SK-N-SH (cell line): Measurements from ENCODE around the gene SPRY4. TPM values are rescaled to one million over a fixed set of nuclear protein-coding genes. Genes with fewer than 3 reads are reported as not detected.

Experiments
- CTCF ChIA-PET: fragments of 300-600, 350-600 bp; formaldehyde crosslinking; extraction: SDS; loops from one replicate; lab custom pipeline; 2021; lab: Yijun Ruan, JAX
- POLR2A ChIA-PET: fragments of 350-600 bp; sonication (Branson Sonifier 250); formaldehyde crosslinking; extraction: SDS; loops from one replicate; lab custom pipeline; 2020; ENCODE audit warnings: antibody characterized with exemption, inconsistent platforms; lab: Yijun Ruan, JAX
- DNase-seq: peaks from one replicate; pipeline ENCODE4 v3.0.0; 2012
- H2AFZ ChIP-seq: fragments of 200-600 bp; sonication (generic); 2 replicates; pipeline ENCODE4 v1.8.1; 2016; ENCODE audit warnings: antibody characterized with exemption, mild to moderate bottlenecking, low read depth
- H3F3A ChIP-seq: fragments of 200-600 bp; sonication (generic); replicated peaks from 2 replicates; pipeline ENCODE3; 2016; ENCODE audit warnings: antibody characterized with exemption, mild to moderate bottlenecking; ENCODE audit not compliant: insufficient read depth
- H3K27ac ChIP-seq, 2 experiments: fragments of 200-500 bp in 1 of 2; fragments of 200-600 bp in 1 of 2; sonication (Bioruptor generic) in 1 of 2; sonication (generic), shearing (Covaris generic) in 1 of 2; 2 replicates each; pipeline versions ENCODE4 v1.5.1 to v1.6.1; 2014 to 2016; ENCODE audit warnings: low read depth in 2 of 2, inconsistent platforms in 1 of 2, low read length in 1 of 2, mild to moderate bottlenecking in 1 of 2, mixed read lengths in 1 of 2
- H3K27me3 ChIP-seq: fragments of 200-600 bp; sonication (generic), shearing (Covaris generic); 2 replicates; pipeline ENCODE4 v1.6.1; 2016; ENCODE audit warnings: mixed run types; ENCODE audit not compliant: insufficient read depth
- H3K36me3 ChIP-seq, 2 experiments: fragments of 200-500 bp in 1 of 2; fragments of 200-600 bp in 1 of 2; sonication (Bioruptor generic) in 1 of 2; sonication (generic) in 1 of 2; replicated peaks in 1 of 2; 2 replicates each; pipeline versions ENCODE3 to v1.5.1; 2014 to 2016; ENCODE audit warnings: low read length in 1 of 2, mild to moderate bottlenecking in 1 of 2; ENCODE audit not compliant: insufficient read depth in 2 of 2, control insufficient read depth in 1 of 2
- H3K4me1 ChIP-seq, 2 experiments: fragments of 200-500 bp in 1 of 2; fragments of 200-600 bp in 1 of 2; sonication (Bioruptor generic) in 1 of 2; sonication (generic), shearing (Covaris generic) in 1 of 2; 2 replicates each; pipeline versions ENCODE4 v1.5.1 to v1.6.1; 2014 to 2016; ENCODE audit warnings: low read depth in 1 of 2, low read length in 1 of 2, mixed run types in 1 of 2; ENCODE audit not compliant: insufficient read depth in 2 of 2, control insufficient read depth in 1 of 2
- H3K4me2 ChIP-seq: fragments of 200-600 bp; sonication (generic), shearing (Covaris generic); 2 replicates; pipeline ENCODE4 v1.6.1; 2017; ENCODE audit warnings: mixed run types
- H3K4me3 ChIP-seq, 2 experiments: fragments of 200-500 bp in 1 of 2; fragments of 200-600 bp in 1 of 2; sonication (Bioruptor generic) in 1 of 2; sonication (generic), shearing (Covaris generic) in 1 of 2; 2 replicates each; pipeline versions ENCODE4 v1.5.1 to v1.8.1; 2014 to 2016; ENCODE audit warnings: low read depth in 2 of 2, inconsistent platforms in 1 of 2, low read length in 1 of 2, mild to moderate bottlenecking in 1 of 2, mixed read lengths in 1 of 2, moderate library complexity in 1 of 2
- H3K79me2 ChIP-seq: fragments of 200-600 bp; sonication (generic); 2 replicates; pipeline ENCODE4 v1.8.1; 2017; ENCODE audit warnings: mild to moderate bottlenecking; ENCODE audit not compliant: insufficient read depth
- H3K9ac ChIP-seq: fragments of 200-600 bp; sonication (generic); 2 replicates; pipeline ENCODE4 v1.6.1; 2017; ENCODE audit warnings: mixed run types
- H3K9me2 ChIP-seq: fragments of 200-600 bp; sonication (generic); 2 replicates; pipeline ENCODE4 v1.6.1; 2017; ENCODE audit warnings: mixed run types
- H3K9me3 ChIP-seq: fragments of 200-600 bp; sonication (generic); 2 replicates; pipeline ENCODE4 v1.6.1; 2017; ENCODE audit warnings: mixed run types, mild to moderate bottlenecking, moderate library complexity
- H4K20me1 ChIP-seq: fragments of 200-600 bp; sonication (generic); 2 replicates; pipeline ENCODE4 v1.6.1; 2017; ENCODE audit warnings: mild to moderate bottlenecking, mixed run types; ENCODE audit not compliant: insufficient read depth
- CTCF ChIP-seq: fragments of 200-600 bp; sonication (generic); IDR thresholded peaks from 2 replicates; pipeline ENCODE4 v1.6.1; 2017; ENCODE audit warnings: antibody characterized with exemption, mild to moderate bottlenecking, moderate library complexity
- EP300 ChIP-seq, 2 experiments: IDR thresholded peaks; 2 replicates each; pipeline versions ENCODE4 v1.4.0 to v1.6.1; 2012; ENCODE audit warnings: borderline replicate concordance in 1 of 2, low read depth in 1 of 2, low read length in 1 of 2
- EZH2phosphoT487 ChIP-seq: fragments of 200-600 bp; sonication (generic); IDR thresholded peaks from 2 replicates; pipeline ENCODE4 v1.6.1; 2017; ENCODE audit warnings: low read depth, mixed run types, mild to moderate bottlenecking, antibody characterized with exemption, moderate library complexity, borderline replicate concordance
- FOXM1 ChIP-seq: IDR thresholded peaks from 2 replicates; pipeline ENCODE4 v1.4.0; 2012; ENCODE audit warnings: low read depth, mild to moderate bottlenecking
- IRF3 ChIP-seq: fragments of 150-350 bp; IDR thresholded peaks from 2 replicates; pipeline ENCODE4 v1.6.1; 2016; ENCODE audit warnings: mild to moderate bottlenecking, low read depth, low read length
- MAX ChIP-seq: IDR thresholded peaks from 2 replicates; pipeline ENCODE4 v1.4.0; 2012; ENCODE audit warnings: low read depth
- MXI1 ChIP-seq: IDR thresholded peaks from 2 replicates; pipeline ENCODE4 v1.6.1; 2012; ENCODE audit warnings: mild to moderate bottlenecking, low read depth, low read length, improper control_type of control experiment
- NFIC ChIP-seq: IDR thresholded peaks from 2 replicates; pipeline ENCODE4 v1.4.0; 2012; ENCODE audit warnings: borderline replicate concordance
- NRF1 ChIP-seq: IDR thresholded peaks from 2 replicates; pipeline ENCODE4 v1.6.1; 2012; ENCODE audit warnings: low read depth, mild to moderate bottlenecking, low read length
- PBX3 ChIP-seq: IDR thresholded peaks from 2 replicates; pipeline ENCODE4; 2012
- POLR2AphosphoS5 ChIP-seq: IDR thresholded peaks from 2 replicates; pipeline ENCODE4 v1.6.1; 2012; ENCODE audit warnings: low read depth, low read length
- RAD21 ChIP-seq: IDR thresholded peaks from 2 replicates; pipeline ENCODE4 v1.6.1; 2012; ENCODE audit warnings: mild to moderate bottlenecking, low read length
- RXRA ChIP-seq: IDR thresholded peaks from 2 replicates; pipeline ENCODE4 v1.4.0; 2012; ENCODE audit warnings: low read depth, mild to moderate bottlenecking, borderline replicate concordance
- SIN3A ChIP-seq: IDR thresholded peaks from 2 replicates; pipeline ENCODE4 v1.6.1; 2012; ENCODE audit warnings: low read depth, mild to moderate bottlenecking, low read length, moderate library complexity, borderline replicate concordance
- TEAD4 ChIP-seq: IDR thresholded peaks from 2 replicates; pipeline ENCODE4 v1.4.0; 2012; ENCODE audit warnings: mild to moderate bottlenecking, borderline replicate concordance; ENCODE audit not compliant: insufficient read depth
- USF2 ChIP-seq: fragments of 150-350 bp; IDR thresholded peaks from 2 replicates; pipeline ENCODE4 v1.6.1; 2017; ENCODE audit warnings: antibody characterized with exemption, low read length, low read depth, borderline replicate concordance
- YY1 ChIP-seq: IDR thresholded peaks from 2 replicates; pipeline ENCODE4 v1.4.0; 2012; ENCODE audit warnings: low read depth, mild to moderate bottlenecking
- ZBTB33 ChIP-seq: IDR thresholded peaks from 2 replicates; pipeline ENCODE4 v1.4.0; 2012; ENCODE audit warnings: low read depth, borderline replicate concordance
- WGBS: methylation state at CpG from one replicate; pipeline ENCODE4 v1.1.6; 2017; ENCODE audit warnings: low lambda C conversion rate; 5-methylcytosine and 5-hydroxymethylcytosine counted together
- polyA plus RNA-seq, 3 experiments: library from polyadenylated mRNA; depleted of rRNA; stranded (reverse); fragments of >200 nt; gene quantifications; 2 replicates each; pipeline ENCODE4 v1.2.3, GENCODE V29; 2012

The SPRY4 gene
- polyA plus RNA-seq, 1 of the 3 experiments (the other 2 are of a cell fraction) = 18.0 TPM

- TF ChIP-seq ZBTB33 (no peak), RAD21 (no peak), FOXM1 (no peak), EP300 (IDR thresholded peaks at IDR 0.05; ENCODE audit: borderline replicate concordance in 1 of 2, low read depth in 1 of 2, low read length in 1 of 2) (no peak), POLR2AphosphoS5 (no peak)
Observed at GRCh38 chr5:142320430-142320738, 4.4 kb downstream of the SPRY4 start (continued).

GRCh38 chr5:142319560-142320429, 5.0 kb downstream of the SPRY4 start:
- Histone ChIP-seq H3F3A (peaks cover 23% of the 10 kb centered on the region), H3K27ac (peak overlapping the region; percentile 46 to 73; a peak in 2 of 4 replicates), H3K4me1 (peaks cover 63 to 66% of the 10 kb centered on the region in 2 experiments), H4K20me1 (peaks cover 91% of the 10 kb centered on the region), H3K9me3 (no peaks in the 10 kb centered on the region), H3K9ac (peak overlapping the region; percentile 56; the same call in 1 of the 2 replicates), H3K79me2 (peaks cover 100% of the 10 kb centered on the region), H3K36me3 (peaks cover 13 to 29% of the 10 kb centered on the region in 2 experiments), H3K4me2 (peak overlapping the region; percentile 98), H2AFZ (no peak overlapping the region), H3K27me3 (no peaks in the 10 kb centered on the region), H3K4me3 (peak overlapping the region; percentile 93 to 95), H3K9me2 (no peaks in the 10 kb centered on the region)
- CTCF ChIA-PET = interaction anchor here (9.9 kb wide), 1 partner anchor 230 kb away, joined by 117 read pairs; no protein-coding TSS in a partner anchor
- 59% methylated on average over 7 of the region's 7 CpGs for WGBS
- POLR2A ChIA-PET = interaction anchor here (0.8 kb wide), 1 partner anchor 23 kb away, joined by 3 read pairs; no protein-coding TSS in a partner anchor
- no peak for DNase-seq
- TF ChIP-seq NRF1 = no peak
- no peak for TF ChIP-seq EZH2phosphoT487
- no peak for TF ChIP-seq RAD21
- no peak for TF ChIP-seq MXI1
- no peak for TF ChIP-seq IRF3
- TF ChIP-seq NFIC = no peak
- no peak for TF ChIP-seq RXRA
- no peak for TF ChIP-seq SIN3A
- no peak for TF ChIP-seq USF2
- TF ChIP-seq PBX3 = no peak
- no peak for TF ChIP-seq YY1
- no peak for TF ChIP-seq POLR2AphosphoS5
- TF ChIP-seq EP300 (IDR thresholded peaks at IDR 0.05; ENCODE audit: borderline replicate concordance in 1 of 2, low read depth in 1 of 2, low read length in 1 of 2) = no peak
- no peak for TF ChIP-seq CTCF
- TF ChIP-seq MAX = no peak
- TF ChIP-seq TEAD4 = no peak
